Anterior cingulate cortex (tissue), 58 donors: ENCODE data around the gene SPPL2B.

ENCODE experiments used
- DNase-seq, 58 donors: peaks; one replicate each; lab custom pipeline; 2025; lab: John Stamatoyannopoulos, UW

SPPL2B gene

DNA sequence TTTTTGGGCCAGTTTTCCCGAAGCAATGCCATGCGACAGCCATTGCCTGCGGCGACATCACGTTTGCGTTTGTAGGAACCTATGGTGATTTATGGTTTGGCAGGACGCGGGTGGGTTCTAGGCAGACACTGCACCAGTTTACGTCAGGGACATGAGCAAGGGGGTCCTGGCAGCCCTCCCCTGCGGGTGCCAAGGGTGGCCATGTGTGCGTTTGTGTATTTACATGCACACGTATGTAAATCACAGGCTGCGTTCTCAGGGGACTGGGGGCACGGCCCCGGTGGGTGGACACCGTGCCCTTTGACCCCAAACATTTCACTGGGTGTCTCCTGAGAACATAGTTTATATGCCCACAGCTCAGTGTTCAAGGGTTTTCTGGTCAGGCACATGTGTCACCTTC is 22.2 kb downstream of the SPPL2B start:
- no peak for DNase-seq

DNA sequence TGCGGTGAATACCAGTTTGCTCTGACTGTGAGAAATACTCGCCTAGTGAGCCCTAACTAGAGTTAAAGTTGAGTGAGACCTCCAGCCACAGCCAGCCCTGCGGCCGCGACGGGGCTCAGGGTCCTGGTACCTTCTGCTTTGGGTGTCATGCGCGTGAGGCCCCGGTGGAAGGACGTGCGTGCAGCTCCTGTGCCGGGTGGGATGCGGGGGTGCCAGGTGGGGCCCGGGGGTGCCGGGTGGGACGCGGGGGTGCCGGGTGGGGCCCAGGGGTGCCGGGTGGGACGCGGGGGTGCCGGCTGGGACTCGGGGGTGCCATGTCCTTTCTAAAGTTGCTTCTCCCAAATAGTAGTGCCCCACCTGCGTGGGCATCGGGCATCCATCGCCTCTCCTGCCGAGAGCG is 23.1 kb downstream of the SPPL2B start:
- no peak for DNase-seq

DNA sequence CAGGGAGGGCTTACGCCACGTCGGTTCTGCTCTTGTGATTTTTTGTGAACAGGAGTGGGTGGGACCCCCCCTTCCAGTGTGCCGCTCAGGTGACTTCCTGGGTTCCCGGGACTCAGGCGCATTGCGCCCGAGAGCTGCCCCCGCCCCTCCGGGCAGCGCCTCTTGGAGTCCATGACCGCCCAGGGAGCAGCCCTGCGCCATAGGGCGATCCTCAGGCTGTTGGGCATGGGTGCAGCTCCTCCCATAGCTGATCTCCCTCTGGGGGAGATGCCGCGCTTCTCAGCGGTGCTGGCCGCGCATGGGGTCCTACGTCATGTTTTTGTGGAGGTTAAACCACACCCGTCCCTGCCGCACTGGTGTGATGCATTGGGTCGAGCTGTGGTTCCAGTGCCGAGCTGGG is 23.6 kb downstream of the SPPL2B start:
- no peak for DNase-seq

DNA sequence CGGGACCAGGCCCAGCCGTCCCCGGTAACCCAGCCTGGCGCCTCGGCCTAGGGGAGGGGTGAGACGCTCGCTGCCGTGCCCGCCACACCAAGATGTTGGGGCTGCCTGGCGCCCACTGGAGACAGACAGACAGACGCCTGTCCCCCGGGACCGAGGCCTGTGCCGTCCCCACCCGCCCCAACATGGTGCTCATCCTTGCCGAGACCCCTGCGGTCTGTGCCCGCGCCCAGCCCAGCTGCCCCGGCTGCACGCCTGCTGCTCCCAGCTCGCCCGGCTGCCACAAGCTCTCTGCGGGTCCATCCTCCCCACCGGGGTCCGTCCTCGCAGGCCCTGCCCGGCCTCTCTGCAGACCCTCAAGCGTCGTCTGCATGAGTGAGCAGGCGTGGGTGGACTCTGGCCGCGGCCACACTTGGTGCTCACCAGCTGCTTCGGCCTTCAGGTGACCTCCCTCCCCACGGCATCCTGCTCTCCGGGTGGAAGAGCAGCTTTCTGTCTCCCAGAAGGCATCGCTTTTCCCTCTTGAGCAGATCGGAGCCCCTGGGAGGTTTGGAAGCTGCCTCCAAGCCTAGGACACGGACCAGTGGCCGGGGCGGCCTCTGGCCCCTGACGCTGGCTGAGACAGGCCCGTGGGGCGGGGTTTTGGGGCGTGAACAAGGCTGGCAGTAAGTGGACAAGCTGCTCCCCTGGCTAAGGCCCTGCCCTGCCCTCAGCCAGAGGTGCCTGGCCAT is 24.8 kb downstream of the SPPL2B start:
- no peak for DNase-seq

DNA sequence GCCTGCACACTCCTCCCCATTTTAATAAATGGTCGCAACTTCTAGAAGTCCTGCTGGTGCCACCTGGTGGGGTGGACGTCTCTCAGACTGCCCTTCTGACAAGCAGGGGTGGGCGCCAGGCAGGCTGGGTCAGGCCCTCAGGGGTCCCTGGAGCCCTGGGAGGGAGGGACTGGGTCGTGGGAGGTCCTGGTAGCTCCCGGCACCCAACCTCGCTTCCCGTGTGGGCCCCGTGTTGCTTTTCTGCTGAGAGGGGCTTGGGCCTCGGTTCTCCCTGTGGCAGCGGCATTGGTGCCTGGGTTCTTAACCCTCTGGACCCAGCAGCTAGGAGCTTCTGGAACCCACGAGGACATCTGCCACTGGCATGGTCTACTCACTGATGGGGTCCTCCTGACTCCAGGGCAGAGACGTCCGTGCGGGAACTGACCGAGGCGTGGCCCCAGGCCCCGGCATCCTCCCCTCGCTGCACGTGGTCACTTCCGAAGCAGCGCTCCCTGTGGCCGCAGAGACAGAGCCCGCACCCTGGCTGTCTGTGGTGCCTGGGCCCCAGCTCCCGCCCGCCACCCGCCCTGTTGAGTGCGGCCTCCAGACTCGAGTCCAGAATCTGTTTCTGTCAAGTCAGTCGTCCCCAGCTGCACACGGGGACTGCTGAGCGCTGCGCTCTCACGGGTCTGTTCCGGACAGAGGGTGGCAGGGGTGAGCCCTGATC is 25.6 kb downstream of the SPPL2B start:
- no peak for DNase-seq

DNA sequence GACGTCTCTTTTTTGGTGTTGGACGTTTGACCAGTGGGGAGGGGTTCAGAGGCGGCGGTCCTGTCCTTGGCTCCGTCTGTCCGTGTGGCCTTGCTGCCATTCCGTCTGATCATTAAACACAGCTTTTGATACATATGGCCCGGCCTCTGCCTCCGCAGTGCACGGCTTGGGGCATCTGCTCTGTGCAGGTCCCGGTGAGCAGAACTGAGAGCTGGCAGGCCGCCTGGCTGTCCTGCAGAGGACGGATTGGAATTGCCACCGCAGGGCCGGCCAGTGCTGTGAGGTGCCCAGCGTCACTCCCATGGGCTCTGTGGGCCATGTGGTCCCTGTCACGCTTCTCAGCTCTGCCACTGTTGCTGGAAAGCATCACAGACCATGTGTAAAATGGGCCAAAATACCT is 26.2 kb downstream of the SPPL2B start:
- DNase-seq: no peak

DNA sequence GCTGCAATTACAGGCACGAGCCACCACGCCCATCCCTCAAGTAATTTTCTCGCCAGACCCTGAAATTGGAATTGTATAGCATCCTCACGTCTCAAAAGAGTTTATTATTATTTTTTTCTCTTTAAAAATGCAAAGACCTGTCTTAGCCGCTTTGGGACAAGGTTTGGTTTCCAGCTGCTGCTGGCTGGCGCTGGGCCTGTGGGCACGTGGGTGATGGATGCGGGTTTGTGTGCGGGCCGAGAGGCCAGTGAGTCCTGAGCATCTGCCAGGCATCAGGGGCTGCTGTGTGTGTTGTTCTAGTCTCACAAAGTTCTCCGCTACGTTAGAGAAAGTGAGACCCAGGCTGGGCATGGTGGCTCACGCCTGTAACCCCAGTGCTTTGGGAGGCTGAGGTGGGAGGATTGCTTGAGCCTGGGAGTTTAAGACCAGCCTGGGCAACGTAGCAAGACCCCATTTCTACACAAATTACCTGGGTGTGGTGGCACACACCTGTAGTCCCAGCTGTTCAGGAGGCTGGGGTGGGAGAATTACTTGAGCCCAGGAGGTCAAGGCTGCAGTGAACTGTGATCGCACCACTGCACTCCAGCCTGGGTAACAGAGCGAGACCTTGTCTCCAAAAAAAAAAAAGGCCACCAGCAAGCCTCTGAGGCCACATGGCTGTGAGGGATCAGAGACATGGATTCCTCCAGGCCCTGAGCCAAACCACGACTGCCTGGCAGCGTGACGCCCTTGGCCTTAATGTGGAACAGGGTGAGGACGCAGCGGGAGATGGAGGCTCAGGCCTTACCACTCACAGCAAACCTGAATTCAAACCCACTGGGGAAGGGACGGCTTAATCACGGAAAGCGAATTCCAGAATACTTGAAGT is 26.9 kb downstream of the SPPL2B start:
- no peak for DNase-seq

DNA sequence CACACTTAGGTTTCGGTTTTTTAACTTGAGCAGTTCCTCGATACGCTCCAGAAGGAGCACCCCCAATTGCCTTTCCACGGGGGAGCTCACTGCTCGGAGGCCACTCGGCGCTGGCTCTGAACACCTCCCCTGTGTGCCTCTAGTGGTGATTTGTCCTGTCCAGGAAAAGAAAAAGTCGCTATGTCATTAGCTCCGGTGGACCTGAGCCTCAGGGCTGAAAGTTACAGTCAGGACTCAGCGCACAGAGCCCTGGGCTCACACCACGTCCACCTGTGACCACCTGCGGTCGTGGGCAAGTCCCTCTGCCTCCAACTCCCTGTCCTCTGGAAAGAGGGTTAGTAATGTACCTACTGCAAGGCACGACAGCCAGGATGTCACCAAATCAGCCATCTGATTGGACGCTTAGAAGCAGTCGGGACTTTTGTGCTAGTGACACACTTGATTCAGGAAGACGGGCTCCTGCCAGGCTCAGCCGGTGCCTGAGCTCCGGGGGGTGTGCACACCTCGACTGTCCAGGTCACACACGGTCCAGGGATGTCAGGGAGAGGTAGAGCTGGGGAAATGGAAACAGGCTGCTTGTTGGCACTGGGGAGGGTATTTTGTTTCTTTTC is 27.7 kb downstream of the SPPL2B start:
- DNase-seq: no peak

DNA sequence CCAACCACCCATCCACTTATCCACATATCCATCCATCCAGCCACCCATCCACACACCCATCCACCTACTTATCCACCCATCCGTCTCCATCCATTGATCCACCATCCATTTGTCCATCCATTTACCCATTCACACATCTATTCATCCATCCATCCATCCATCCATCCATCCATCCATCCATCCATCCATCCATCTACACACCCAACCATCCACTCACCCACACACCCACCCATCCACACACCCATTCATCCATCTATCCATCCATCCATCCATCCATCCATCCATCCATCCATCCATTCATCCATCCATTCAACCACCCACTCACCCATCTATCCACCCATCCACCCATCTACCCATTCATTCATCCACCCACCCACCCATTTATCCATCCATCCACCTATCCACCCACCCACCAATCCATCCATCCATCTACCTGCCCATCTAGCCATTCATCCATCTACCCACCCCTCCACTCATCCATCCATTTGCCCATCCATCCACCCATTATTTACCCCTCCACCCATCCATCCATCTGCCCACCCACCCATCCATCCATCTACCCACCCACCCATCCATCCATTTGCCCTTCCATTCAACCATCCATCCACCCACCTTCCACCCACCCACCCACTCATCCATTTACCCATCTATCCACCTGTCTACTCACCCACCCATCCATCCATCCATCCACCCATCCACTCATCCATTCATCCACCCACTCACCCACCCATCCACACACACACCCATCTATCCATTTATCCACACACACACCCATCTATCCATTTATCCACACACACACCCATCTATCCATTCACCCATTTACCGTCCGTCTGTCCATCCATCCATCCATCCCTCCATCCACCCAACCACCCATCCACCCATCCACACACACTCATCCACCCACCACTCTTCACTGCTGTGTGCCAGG is 29.1 kb downstream of the SPPL2B start:
- DNase-seq: no peak

DNA sequence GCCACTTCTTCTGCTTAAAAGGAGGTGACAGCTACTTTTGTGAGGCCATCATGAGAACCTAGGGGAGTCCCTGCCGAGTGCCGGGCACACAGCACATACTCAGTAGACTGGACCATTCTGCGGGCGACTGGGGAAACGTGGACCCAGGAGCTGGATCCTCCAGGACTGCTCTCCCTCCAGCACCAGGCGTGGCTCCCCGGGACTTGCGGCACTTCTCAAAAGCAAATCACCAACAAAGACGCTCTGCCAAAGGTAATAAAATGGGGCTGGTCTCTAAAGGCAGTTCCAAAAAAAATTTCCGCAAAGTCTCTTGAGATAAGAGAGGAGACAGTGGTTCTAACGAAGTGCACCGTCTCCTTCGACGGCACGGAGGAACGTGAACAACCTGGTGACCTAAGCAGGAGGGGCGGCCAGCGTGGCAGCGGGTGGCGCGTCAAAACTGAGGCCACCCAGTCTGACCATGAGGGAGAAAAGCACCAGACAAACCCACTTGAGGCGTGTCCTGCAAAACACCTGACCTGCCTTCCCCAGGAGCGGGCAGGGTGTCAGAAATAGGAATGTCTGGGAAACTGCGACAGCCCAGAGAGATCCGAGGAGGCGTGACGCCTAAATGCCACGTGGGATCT is 30.2 kb downstream of the SPPL2B start:
- DNase-seq: no peak

DNA sequence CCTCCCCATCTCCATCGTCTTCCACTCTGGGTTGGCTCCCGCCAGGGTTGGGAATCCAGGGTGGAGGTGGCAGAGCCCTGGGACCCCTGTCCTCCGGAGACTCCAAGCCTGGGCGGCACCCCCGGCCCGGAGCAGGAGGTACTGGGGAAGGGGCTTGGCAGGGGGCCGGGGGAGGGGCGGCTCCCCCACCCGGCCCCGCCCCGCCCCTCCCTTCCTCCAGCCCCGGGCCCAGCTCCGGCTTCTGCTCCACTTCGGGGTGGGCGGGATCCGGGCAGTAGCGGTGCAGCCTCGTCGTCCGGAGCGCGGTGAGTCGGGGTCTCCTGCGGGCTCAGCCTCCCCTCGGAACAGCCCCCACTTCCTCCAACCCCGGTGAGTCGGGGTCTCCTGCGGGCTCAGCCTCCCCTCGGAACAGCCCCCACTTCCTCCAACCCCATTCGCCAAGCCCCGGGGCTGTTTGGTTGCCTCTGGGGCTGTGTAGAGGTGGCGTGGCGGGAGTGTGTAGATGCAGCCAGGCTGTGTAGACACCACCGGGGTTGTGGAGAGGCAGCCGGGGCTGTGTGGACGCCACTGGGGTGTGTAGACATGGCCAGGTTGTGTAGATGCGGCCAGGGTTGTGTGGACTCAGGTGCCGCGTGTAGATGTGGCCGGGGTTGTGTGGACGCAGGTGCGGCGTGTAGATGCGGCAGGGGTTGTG is 31.7 kb downstream of the SPPL2B start, which contains the start of gene TMPRSS9:
TSS of gene TMPRSS9 (plus strand) at position 274 of the 694 bp plus-strand sequence. CDS start 29,521 bp downstream, outside the sequence.
- no peak for DNase-seq

DNA sequence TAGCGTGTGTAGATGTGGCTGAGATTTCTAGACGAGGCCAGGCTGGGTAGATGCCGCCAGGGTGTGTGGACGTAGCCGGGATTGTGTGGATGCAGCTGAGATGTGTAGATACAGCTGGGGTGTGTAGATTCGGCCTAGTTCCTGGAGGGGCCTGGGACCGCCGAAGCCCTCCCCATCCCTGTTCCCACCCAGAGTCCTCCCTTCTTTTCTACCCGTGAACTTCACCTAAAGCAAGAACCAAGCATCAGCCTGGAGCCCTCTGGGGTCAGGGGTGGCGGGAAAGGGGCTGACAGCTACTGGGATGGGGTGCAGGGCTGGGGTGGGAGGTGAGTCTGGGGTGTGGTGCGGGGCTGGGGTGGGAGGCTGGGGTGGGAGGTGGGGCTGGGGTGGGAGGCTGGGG is 32.3 kb downstream of the SPPL2B start:
- no peak for DNase-seq

DNA sequence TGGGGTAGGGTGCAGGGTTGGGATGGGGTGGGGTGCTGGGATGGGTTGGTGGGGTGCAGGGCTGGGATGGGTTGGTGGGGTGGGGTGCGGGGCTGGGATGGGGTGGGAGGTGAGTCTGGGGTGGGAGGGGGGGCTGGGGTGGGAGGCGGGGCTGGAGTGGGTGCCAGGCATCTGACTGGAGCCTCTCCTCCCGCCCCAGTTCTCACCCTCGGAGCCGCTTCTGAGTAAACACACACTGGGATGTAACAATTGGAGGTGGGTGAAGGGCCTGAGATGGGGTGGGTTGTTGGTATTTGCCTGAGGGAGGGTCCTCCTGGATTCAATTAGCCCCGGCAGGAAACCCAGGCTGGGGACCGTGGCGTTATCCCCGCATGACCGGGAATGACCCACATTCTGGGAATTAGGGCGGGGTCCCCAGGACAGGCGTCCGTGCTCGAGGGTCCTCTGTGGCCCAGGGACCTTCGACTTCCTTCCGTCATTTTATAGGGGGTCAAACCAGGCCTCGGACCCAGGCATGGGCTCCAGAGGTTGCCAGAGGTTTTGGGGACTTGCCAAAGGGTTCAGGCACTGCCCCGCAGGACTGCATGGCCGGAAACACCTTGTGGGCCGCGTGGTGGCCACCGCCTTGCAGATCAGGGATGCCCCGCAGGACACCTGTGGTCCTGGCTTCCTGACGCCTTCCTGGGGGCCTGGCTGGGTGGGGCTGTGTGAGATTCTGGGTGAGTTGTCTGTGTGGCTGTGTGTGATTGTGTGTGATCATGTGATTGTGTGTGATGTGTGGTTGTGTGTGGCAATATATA is 33.0 kb downstream of the SPPL2B start:
- no peak for DNase-seq

DNA sequence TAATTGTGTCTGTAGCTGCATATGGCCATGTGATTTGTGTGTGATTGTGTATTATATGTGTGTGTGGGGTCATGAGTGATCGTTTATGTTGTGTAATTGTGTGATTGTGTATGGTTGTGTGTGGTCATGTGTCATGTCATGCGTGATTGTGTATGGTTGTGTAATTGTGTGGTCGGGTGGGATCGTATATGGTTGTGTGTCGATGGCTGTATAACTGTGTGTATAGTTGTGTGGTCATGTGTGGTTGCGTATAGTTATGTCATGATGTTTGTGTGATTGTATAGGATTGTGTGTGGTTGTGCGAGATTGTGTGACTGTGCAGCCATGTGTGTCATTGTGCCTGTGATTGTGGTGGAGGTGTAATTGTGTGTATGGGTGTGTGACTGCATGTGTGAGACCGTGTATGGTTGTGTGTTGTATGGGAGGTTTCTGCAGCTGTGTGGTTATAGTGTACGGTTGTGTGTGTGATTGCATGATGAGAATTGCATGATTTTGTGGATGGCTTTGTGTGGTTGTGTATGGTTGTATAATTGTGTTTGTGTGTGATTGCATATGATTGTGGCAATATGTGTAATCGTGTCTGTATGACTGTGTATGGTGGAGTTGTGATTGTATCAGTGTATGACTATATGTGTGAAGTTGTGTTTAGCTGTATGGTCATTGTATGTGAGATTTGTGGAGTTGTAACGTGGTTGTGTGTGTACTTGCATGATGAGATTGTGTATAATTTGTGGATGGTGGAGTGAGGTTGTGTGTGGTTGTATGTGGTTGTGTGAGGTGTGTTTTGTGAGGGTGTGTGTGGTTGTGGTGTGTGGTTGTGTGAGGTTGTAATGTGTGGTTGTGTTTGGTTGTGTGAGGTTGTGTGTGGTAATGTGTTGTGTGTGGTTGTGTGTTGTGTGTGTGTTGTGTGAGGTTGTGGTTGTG is 33.8 kb downstream of the SPPL2B start:
- DNase-seq: no peak

DNA sequence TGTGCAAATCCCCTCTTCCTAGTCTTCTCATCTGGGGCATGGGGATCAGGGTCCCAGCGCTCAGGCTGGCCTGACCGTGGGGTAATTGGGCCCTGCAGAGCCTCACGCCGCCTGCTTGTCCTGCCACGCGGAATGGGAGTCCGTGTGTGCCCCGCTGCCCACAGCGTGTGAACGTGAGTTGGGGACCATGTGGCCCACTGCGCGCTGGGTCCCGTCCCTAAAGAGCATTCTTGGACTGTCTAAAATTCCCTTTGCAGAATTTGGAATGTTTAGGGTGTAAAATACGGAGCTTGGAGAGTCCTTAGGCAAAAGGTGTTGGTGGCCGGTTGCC is 34.5 kb downstream of the SPPL2B start:
- DNase-seq: no peak

DNA sequence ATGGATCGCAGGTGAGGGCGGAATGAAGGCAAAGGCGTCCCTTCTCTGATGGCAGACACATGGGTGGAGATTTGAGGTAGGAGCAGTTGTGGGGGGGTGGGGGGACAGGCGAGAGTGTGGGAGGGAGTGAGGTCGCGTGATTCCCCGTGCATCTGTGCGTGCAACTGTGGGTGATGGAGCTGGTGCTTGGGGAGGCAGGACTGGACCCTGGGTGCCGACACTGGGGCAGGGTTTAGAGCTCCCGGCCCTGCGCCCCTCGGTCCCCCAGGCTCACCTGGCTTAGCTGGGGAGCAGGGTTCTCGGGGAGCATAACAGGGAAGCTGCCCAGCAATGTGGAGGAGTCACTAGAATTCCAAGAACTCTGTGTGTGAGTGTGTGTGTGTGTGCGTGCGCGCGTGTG is 34.9 kb downstream of the SPPL2B start:
- no peak for DNase-seq
